HG03045 (cell line): ENCODE results near the gene IFT88.

ENCODE experiments used
- ATAC-seq: cut with Tn5 transposase; IDR thresholded peaks from one replicate; pipeline ENCODE4 v1.9.1; 2021; ENCODE audit warnings: mild to moderate bottlenecking, moderate library complexity; ENCODE audit not compliant: unreplicated experiment

The IFT88 gene

GRCh38 chr13:20566898-20567874 is at the start of gene IFT88:
Gene IFT88 (plus strand): TSS chr13:20567157. CDS start chr13:20574386, 7,229 bp downstream.
- ATAC-seq, result peak; percentile 91

GRCh38 chr13:20518660-20519100 is 48.3 kb upstream of the IFT88 start:
- no peak for ATAC-seq

- no peak for ATAC-seq
Measured at GRCh38 chr13:20519875-20520274, 47.1 kb upstream of the IFT88 start.

- no peak for ATAC-seq
Measured at GRCh38 chr13:20521364-20522115, 45.4 kb upstream of the IFT88 start.

GRCh38 chr13:20525144-20525600 is 41.8 kb upstream of the IFT88 start:
- peak; percentile 6 for ATAC-seq

- ATAC-seq, result peak; percentile 83
Measured at GRCh38 chr13:20525601-20526544, 41.1 kb upstream of the IFT88 start, which contains the start of gene CRYL1. Gene CRYL1 (minus strand): TSS chr13:20525857. CDS start chr13:20525794, 63 bp downstream.

GRCh38 chr13:20526664-20527063 is 40.3 kb upstream of the IFT88 start:
- no peak for ATAC-seq

- no peak for ATAC-seq
Measured at GRCh38 chr13:20528452-20528851, 38.5 kb upstream of the IFT88 start.

GRCh38 chr13:20534038-20534608 is 32.8 kb upstream of the IFT88 start:
- no peak for ATAC-seq

- no peak for ATAC-seq
Measured at GRCh38 chr13:20536992-20537391, 30.0 kb upstream of the IFT88 start.

- no peak for ATAC-seq
Measured at GRCh38 chr13:20544201-20544923, 22.6 kb upstream of the IFT88 start.

- ATAC-seq, result no peak
Measured at GRCh38 chr13:20546556-20546955, 20.4 kb upstream of the IFT88 start.

GRCh38 chr13:20547479-20547908 is 19.5 kb upstream of the IFT88 start:
- no peak for ATAC-seq

- no peak for ATAC-seq
Measured at GRCh38 chr13:20550799-20551198, 16.2 kb upstream of the IFT88 start.

- no peak for ATAC-seq
Measured at GRCh38 chr13:20553311-20553710, 13.6 kb upstream of the IFT88 start.

GRCh38 chr13:20558982-20559381 is 8.0 kb upstream of the IFT88 start:
- ATAC-seq, result no peak

GRCh38 chr13:20559659-20560356 is 7.1 kb upstream of the IFT88 start:
- no peak for ATAC-seq

GRCh38 chr13:20561741-20562140 is 5.2 kb upstream of the IFT88 start:
- ATAC-seq, result no peak
